ENCODE data around the gene LRRFIP1.

DNA sequence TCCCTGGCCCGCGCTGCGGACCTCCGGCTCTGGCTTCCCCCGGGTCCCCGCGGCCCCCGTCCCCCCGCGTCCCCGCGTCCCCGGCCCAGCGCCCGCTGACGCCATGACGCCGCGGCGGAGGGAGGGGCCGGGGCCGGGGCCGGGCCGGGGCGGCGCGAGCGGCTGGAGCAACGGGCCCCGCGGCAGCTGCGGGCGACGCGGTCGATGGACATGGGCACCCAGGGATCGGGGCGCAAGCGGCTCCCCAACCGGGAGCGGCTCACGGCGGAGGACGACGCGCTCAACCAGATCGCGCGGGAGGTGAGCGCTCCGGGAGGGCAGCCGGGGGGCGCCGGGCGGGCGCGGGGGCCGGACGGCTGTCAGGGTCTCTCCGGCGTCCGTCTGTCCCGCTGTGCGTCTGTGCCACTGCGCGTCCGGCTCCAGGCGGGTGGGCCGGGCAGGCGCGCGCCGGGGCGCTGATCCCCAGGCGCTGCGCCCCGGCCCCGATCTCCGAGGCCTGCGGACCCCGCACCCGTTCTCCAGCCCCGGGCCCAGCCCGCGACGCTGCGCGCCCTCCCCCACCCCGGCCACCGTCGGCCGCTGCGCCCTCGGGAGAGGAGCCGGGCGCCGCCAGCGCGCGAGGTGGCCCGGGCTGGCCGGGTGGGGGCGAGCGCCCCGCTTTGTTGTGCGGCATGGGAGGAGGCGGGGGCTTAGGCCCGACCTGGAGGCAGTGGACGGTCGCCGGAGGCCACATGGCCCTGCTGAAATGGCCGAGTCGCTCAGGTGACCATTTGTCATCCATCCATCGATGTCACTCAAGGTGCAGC, at the start of gene LRRFIP1:
- TF ChIP-seq, protein P1, sequence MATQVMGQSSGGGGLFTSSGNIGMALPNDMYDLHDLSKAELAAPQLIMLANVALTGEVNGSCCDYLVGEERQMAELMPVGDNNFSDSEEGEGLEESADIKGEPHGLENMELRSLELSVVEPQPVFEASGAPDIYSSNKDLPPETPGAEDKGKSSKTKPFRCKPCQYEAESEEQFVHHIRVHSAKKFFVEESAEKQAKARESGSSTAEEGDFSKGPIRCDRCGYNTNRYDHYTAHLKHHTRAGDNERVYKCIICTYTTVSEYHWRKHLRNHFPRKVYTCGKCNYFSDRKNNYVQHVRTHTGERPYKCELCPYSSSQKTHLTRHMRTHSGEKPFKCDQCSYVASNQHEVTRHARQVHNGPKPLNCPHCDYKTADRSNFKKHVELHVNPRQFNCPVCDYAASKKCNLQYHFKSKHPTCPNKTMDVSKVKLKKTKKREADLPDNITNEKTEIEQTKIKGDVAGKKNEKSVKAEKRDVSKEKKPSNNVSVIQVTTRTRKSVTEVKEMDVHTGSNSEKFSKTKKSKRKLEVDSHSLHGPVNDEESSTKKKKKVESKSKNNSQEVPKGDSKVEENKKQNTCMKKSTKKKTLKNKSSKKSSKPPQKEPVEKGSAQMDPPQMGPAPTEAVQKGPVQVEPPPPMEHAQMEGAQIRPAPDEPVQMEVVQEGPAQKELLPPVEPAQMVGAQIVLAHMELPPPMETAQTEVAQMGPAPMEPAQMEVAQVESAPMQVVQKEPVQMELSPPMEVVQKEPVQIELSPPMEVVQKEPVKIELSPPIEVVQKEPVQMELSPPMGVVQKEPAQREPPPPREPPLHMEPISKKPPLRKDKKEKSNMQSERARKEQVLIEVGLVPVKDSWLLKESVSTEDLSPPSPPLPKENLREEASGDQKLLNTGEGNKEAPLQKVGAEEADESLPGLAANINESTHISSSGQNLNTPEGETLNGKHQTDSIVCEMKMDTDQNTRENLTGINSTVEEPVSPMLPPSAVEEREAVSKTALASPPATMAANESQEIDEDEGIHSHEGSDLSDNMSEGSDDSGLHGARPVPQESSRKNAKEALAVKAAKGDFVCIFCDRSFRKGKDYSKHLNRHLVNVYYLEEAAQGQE (IDR thresholded peaks at IDR 0.05; ENCODE audit: insufficient read depth in 1 of 2, low read depth in 2 of 2, low read length in 2 of 2): no peak
- no peak for TF ChIP-seq SIN3A (IDR thresholded peaks at IDR 0.05; ENCODE audit: borderline replicate concordance, insufficient read depth, low read length)
